Smooth muscle cell (in vitro differentiated cells): ENCODE results near the gene RPL13A. TPM values are rescaled to one million over a fixed set of nuclear protein-coding genes. Genes with fewer than 3 reads are reported as not detected.

Source experiments
- DNase-seq: peaks from one replicate; lab custom pipeline; 2025; ENCODE audit not compliant: unreplicated experiment; lab: John Stamatoyannopoulos, UW
- H2AFZ ChIP-seq: fragments of 200-600 bp; sonication (generic); 2 replicates; pipeline ENCODE4 v1.6.0; 2016; ENCODE audit warnings: antibody characterized with exemption, low read depth, mild to moderate bottlenecking
- H3F3A ChIP-seq: fragments of 200-600 bp; sonication (generic); 2 replicates; pipeline ENCODE4 v1.6.0; 2017; ENCODE audit warnings: antibody characterized with exemption, low read depth
- H3K27ac ChIP-seq: fragments of 200-600 bp; sonication (generic); 2 replicates; pipeline ENCODE4 v1.5.1; 2016; ENCODE audit warnings: low read depth, mild to moderate bottlenecking
- H3K27me3 ChIP-seq: fragments of 200-600 bp; sonication (generic); 2 replicates; pipeline ENCODE4 v1.6.1; 2016; ENCODE audit warnings: low read depth, mild to moderate bottlenecking
- H3K36me3 ChIP-seq: fragments of 200-600 bp; sonication (generic); 2 replicates; pipeline ENCODE4 v1.5.1; 2016; ENCODE audit warnings: low read depth
- H3K4me1 ChIP-seq: fragments of 200-600 bp; sonication (generic); 2 replicates; pipeline ENCODE4 v1.5.1; 2016; ENCODE audit warnings: low read depth
- H3K4me2 ChIP-seq: fragments of 200-600 bp; sonication (generic); 2 replicates; pipeline ENCODE4 v1.6.0; 2016; ENCODE audit warnings: mild to moderate bottlenecking
- H3K4me3 ChIP-seq: fragments of 200-600 bp; sonication (generic); 2 replicates; pipeline ENCODE4 v1.5.1; 2016; ENCODE audit warnings: mild to moderate bottlenecking
- H3K79me2 ChIP-seq: fragments of 200-600 bp; sonication (generic); 2 replicates; pipeline ENCODE4 v1.6.0; 2016; ENCODE audit warnings: low read depth, mild to moderate bottlenecking
- H3K9ac ChIP-seq: fragments of 200-600 bp; sonication (generic); 2 replicates; pipeline ENCODE4 v1.6.0; 2016; ENCODE audit warnings: low read depth
- H3K9me3 ChIP-seq: fragments of 200-600 bp; sonication (generic); replicated peaks from 2 replicates; pipeline ENCODE4 v1.5.1; 2016; ENCODE audit warnings: low read depth
- H4K20me1 ChIP-seq: fragments of 200-600 bp; sonication (generic); 2 replicates; pipeline ENCODE4 v1.6.0; 2016; ENCODE audit warnings: low read depth
- WGBS: methylation state at CpG from one replicate; pipeline ENCODE4 v1.1.7; 2016; ENCODE audit warnings: low lambda C conversion rate; 5-methylcytosine and 5-hydroxymethylcytosine counted together
- polyA plus RNA-seq: library from polyadenylated mRNA; unstranded; fragments of >200 nt; fragmentation: Nextera tagmentation; extraction: Ambion mirVana; gene quantifications from 2 replicates; pipeline ENCODE4 v1.2.1, GENCODE V29; 2016
- total RNA-seq: library from RNA; depleted of rRNA; stranded (reverse); fragments of >200 nt; gene quantifications from 2 replicates; pipeline ENCODE4 v1.2.3, GENCODE V29; 2014
- TF ChIP-seq, protein P1 (sequence below): fragments of 200-600 bp; sonication (generic); IDR thresholded peaks from 2 replicates; pipeline ENCODE4 v1.5.1; 2017; ENCODE audit warnings: borderline replicate concordance, mild to moderate bottlenecking, antibody characterized with exemption; ENCODE audit not compliant: insufficient read depth, poor library complexity, severe bottlenecking

RPL13A gene
- total and polyA plus RNA-seq, 2 experiments from 2014 or later: 732 to 1,154 TPM

DNA sequence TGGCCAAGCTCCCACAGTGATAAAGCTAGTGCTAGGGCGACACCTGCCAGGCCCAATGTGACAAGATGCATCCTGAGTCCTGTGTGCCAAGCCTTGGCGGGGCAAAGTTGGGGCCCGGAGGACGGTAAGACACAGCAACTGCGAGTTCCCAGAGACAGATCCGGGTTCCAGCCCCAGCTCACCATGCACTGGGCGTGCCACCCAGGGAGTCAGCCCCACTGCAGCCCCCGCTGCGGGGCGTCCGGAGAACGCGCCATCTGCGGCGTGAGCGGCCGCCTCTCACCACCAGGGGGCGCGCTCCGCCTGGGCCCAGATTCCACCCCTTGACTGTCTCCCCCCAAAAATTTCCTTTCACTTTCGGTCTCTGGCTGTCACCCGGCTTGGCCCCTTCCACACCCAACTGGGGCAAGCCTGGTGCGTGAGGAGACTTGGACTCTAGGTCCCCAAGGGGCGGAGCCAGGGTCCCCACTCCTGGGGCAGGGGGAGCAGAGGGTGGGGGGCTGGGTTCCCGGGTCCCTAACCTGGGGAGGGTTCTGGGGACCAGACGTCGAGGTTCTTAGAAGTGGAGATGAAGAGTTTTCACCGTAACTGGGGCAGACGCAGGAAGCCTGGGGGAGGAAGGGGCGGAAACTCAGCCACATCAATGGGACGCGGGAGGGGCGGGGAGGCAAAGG is 13.4 kb upstream of the RPL13A start, which contains the start of gene FLT3LG:
Gene FLT3LG, plus strand, starts transcription at position 348 of the 674 bp plus-strand sequence. CDS start 425 bp downstream, outside the sequence.
- TF ChIP-seq, protein P1, sequence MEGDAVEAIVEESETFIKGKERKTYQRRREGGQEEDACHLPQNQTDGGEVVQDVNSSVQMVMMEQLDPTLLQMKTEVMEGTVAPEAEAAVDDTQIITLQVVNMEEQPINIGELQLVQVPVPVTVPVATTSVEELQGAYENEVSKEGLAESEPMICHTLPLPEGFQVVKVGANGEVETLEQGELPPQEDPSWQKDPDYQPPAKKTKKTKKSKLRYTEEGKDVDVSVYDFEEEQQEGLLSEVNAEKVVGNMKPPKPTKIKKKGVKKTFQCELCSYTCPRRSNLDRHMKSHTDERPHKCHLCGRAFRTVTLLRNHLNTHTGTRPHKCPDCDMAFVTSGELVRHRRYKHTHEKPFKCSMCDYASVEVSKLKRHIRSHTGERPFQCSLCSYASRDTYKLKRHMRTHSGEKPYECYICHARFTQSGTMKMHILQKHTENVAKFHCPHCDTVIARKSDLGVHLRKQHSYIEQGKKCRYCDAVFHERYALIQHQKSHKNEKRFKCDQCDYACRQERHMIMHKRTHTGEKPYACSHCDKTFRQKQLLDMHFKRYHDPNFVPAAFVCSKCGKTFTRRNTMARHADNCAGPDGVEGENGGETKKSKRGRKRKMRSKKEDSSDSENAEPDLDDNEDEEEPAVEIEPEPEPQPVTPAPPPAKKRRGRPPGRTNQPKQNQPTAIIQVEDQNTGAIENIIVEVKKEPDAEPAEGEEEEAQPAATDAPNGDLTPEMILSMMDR: peak; percentile 98
- 8% methylated on average over 28 of the region's 33 CpGs for WGBS
- no peaks in the 10 kb centered on the region for H3F3A ChIP-seq
- no peaks in the 10 kb centered on the region for H3K36me3 ChIP-seq
- no peaks in the 10 kb centered on the region for H3K27me3 ChIP-seq
- H3K4me3 ChIP-seq: peak within 1 kb of the TSS; percentile 69
- peak within 1 kb of the TSS; percentile 88 for H3K4me2 ChIP-seq
- no peaks in the 10 kb centered on the region for H3K9me3 ChIP-seq
- no peak within 1 kb of the TSS for H3K27ac ChIP-seq
- H3K4me1 ChIP-seq: no peaks in the 10 kb centered on the region
- H4K20me1 ChIP-seq: no peaks in the 10 kb centered on the region
- H3K79me2 ChIP-seq: no peaks in the 10 kb centered on the region
- peak; percentile 40 for DNase-seq
- peak within 1 kb of the TSS; percentile 61 for H3K9ac ChIP-seq
- peak within 1 kb of the TSS; percentile 65 for H2AFZ ChIP-seq

DNA sequence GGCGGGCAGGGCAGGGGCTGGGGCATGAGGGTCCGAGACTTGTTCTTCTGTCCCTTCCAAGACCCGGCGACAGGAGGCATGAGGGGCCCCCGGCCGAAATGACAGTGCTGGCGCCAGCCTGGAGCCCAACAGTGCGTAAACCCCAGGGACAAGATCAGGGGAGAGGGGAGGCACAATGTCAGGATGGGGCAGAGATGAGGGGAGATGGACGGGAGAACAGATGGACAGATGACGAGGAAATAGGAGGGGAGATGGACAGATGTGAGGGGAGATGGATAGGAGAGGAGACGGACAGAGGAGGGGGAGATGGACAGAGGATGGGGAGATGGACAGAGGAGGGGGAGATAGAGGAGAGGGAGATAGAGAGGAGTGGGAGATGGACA is 12.9 kb upstream of the RPL13A start:
- peak overlapping the region; percentile 88 for H3K4me2 ChIP-seq
- H3K9ac ChIP-seq: no peak overlapping the region
- H3K36me3 ChIP-seq: no peaks in the 10 kb centered on the region
- TF ChIP-seq, protein P1: no peak
- no peaks in the 10 kb centered on the region for H4K20me1 ChIP-seq
- peak overlapping the region; percentile 69 for H3K4me3 ChIP-seq
- H3K9me3 ChIP-seq: no peaks in the 10 kb centered on the region
- no peak for DNase-seq
- no peaks in the 10 kb centered on the region for H3K27me3 ChIP-seq
- WGBS: 47% methylated on average over 9 of the region's 11 CpGs
- no peaks in the 10 kb centered on the region for H3K79me2 ChIP-seq
- no peak overlapping the region for H3K27ac ChIP-seq
- H2AFZ ChIP-seq: no peak overlapping the region
- no peaks in the 10 kb centered on the region for H3K4me1 ChIP-seq
- no peaks in the 10 kb centered on the region for H3F3A ChIP-seq

DNA sequence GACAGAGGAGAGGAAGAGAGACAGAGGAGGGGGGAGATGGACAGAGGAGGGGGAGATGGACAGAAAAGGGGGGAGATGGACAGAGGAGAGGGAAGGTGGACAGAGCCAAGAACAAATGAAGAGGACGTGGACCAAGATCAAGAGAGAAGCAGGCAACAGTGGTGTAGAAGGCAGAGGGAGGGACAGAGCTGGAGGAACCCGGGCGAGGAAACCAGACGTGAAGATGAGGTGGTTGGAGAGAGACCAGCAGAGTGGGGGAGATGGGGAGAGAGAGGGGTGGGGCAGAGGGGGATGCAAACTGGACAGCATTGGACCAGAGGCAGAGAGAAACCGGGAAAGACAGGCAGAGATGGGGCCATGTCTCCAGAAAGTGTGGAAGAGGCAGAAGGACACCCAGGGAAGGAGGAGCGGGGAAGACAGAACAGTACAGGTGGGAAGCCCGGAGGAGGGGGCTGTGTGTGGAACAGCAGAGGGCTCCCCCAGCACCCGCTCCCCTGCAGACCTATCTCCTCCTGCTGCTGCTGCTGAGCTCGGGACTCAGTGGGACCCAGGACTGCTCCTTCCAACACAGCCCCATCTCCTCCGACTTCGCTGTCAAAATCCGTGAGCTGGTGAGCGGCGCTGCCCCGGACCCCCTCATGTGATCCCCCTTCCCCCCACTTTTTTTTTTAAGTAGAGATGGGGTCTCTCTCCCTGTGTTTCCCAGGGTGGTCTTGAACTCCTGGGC is 12.1 kb upstream of the RPL13A start:
- DNase-seq: no peak
- 75% methylated on average over 6 of the region's 15 CpGs for WGBS
- H3K4me3 ChIP-seq: no peak overlapping the region

More for the DNA sequence above, 12.1 kb upstream of the RPL13A start:
- H3K4me2 ChIP-seq: no peak overlapping the region
- H3K79me2 ChIP-seq: no peaks in the 10 kb centered on the region
- no peaks in the 10 kb centered on the region for H3K27me3 ChIP-seq
- no peak overlapping the region for H3K27ac ChIP-seq
- no peaks in the 10 kb centered on the region for H4K20me1 ChIP-seq
- H3K36me3 ChIP-seq: no peaks in the 10 kb centered on the region
- H3F3A ChIP-seq: no peaks in the 10 kb centered on the region
- no peaks in the 10 kb centered on the region for H3K9me3 ChIP-seq
- H2AFZ ChIP-seq: no peak overlapping the region
- TF ChIP-seq, protein P1: no peak
- H3K4me1 ChIP-seq: no peaks in the 10 kb centered on the region
- H3K9ac ChIP-seq: no peak overlapping the region
